Measurements from ENCODE around the gene SLC44A2.

SLC44A2 gene

DNA sequence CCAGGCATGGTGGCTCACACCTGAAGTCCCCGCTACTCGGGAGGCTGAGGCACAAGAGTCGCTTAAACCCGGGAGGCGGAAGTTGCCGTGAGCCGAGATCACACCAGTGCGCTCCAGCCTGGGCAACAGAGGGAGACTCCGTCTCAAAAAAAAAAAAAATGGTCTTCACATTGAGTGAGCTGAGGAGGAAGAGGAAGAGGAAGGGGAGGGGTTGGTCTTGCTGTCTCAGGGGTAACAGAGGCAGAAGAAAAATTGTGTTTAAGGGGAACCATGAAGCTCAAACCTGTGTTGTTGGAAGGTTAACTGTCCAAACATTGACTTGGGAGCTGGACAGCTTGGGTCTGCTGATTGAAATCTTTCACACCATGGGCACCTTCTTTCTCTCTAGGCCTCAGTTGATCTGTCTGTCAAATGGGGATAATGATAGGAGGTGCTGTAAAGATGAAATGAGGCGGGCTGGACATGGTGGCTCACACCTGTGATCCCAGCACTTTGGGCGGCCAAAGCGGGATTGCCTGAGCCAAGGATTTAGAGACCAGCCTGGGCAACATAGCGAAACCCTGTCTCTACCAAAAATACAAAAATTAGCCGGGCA is 9.8 kb upstream of the SLC44A2 start:
- TF ChIP-seq, protein P1, sequence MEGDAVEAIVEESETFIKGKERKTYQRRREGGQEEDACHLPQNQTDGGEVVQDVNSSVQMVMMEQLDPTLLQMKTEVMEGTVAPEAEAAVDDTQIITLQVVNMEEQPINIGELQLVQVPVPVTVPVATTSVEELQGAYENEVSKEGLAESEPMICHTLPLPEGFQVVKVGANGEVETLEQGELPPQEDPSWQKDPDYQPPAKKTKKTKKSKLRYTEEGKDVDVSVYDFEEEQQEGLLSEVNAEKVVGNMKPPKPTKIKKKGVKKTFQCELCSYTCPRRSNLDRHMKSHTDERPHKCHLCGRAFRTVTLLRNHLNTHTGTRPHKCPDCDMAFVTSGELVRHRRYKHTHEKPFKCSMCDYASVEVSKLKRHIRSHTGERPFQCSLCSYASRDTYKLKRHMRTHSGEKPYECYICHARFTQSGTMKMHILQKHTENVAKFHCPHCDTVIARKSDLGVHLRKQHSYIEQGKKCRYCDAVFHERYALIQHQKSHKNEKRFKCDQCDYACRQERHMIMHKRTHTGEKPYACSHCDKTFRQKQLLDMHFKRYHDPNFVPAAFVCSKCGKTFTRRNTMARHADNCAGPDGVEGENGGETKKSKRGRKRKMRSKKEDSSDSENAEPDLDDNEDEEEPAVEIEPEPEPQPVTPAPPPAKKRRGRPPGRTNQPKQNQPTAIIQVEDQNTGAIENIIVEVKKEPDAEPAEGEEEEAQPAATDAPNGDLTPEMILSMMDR (IDR thresholded peaks at IDR 0.05; ENCODE audit: low read depth, low read length) = no peak
- H3K4me3 ChIP-seq (ENCODE audit: low read depth, low read length) = no peak overlapping the region

DNA sequence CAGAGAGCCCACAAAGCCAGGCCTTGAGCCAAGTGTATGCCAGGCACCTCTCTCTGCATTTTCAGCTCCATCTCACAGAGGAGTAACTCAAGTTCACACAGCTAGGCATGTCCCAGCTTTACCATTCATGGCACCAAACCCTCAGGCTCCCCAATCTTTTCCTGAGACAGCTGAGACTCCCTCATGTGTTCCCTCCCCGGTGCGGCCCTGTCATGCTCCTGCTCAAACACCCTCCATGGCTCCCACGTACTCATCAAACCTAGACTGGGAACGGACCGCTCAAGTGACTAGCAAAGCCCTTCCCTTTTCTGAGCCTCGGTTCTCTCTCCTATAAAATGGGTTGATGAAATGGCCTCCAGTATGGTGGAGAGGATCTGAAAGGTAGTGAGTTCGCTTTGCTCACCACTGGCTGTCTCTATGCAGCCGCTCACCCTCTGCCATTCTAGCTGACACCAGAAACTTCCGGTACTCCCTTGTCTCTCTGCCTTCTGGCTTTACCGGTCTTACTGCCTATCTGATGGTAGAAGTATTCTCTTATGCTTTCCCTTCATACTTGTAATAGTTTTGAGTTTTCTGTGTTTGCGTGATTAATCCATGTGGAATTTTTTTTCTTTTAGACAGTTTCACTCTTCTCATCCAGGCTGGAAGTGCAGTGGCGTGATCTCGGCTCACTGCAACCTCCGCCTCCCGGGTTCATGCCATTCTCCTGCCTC is 7.8 kb upstream of the SLC44A2 start:
- TF ChIP-seq, protein P1 (IDR thresholded peaks at IDR 0.05; ENCODE audit: low read depth, low read length) = no peak
- H3K4me3 ChIP-seq (ENCODE audit: low read depth, low read length) = peak overlapping the region; percentile 13

DNA sequence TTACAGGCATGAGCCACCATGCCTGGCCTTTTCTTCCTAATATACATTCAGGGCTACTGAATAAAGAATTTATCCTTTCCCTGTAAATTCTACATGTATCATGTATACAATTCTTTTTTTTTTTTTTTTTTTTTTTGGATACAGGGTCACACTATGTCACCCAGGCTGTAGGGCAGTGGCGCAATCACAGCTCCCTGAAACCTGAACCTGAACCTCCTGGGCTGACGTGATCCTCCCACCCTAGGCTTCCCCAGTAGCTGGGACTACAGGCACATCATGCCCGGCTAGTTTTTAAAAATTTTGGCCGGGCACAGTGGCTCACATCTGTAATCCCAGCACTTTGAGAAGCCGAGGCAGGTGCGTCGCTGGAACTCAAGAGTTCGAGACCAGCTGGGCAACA is 6.5 kb upstream of the SLC44A2 start:
- no peak overlapping the region for H3K4me3 ChIP-seq (ENCODE audit: low read depth, low read length)
- TF ChIP-seq, protein P1 (IDR thresholded peaks at IDR 0.05; ENCODE audit: low read depth, low read length) = no peak

DNA sequence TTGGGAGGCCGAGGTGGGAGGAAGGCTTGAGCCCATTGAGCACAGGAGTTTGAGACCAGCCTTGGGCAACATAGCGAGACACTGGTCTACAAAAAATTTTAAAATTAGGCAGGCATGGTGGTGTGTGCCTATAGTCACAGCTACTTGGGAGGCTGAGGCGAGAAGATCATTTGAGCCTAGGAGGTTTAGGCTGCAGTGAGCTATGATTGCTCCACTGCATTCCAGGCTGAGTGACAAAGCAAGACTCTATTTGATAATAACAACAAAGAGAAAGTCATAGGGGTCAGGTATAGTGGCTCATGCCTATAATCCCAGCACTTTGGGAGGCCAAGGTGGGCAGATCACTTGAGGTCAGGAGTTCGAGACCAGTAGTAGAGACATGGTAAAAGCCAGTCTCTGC is 4.6 kb upstream of the SLC44A2 start:
- TF ChIP-seq, protein P1 (IDR thresholded peaks at IDR 0.05; ENCODE audit: low read depth, low read length) = no peak

DNA sequence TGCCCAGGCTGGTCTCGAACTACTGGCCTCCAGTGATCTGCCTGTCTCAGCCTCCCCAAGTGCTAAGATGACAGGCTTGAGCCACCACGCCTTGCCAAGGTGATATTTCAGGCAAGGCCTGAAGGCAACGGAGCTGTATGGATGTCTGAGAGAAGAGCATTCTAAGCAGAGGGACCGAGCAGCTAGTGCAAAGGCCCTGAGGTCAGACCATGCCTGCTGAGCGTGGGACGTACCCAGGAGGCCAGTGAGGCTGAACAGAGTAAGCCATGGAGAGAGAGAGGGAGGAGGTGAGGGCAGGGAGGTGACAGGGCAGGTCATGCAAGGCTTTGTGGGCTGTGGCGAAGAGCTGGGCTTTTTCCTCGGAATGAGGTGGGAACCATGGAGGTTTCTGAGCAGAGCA is 3.4 kb upstream of the SLC44A2 start:
- TF ChIP-seq, protein P1 (IDR thresholded peaks at IDR 0.05; ENCODE audit: low read depth, low read length) = no peak
- H3K4me3 ChIP-seq (ENCODE audit: low read depth, low read length) = no peak overlapping the region

More for the DNA sequence above, 4.6 kb upstream of the SLC44A2 start:
- no peak overlapping the region for H3K4me3 ChIP-seq (ENCODE audit: low read depth, low read length)

DNA sequence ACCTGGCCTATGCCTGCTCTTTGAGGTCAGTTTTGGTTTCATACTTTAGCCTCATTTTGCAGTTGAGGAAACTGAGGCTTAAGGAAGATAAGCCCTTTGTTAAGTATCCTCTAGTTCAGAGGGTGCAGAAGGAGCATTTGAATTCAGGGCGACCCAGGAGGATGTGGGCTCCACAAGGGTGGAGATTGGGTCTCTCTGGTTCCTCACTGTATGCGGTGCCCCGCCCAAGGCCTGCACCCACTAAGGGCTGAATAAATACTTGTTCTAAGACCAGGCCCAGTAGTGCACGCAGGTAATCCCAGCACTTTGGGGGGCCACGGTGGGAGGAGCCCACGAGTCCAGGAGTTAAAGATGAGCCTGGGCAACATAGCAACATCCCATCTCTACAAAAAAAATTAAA is 768 bp upstream of the SLC44A2 start:
- TF ChIP-seq, protein P1 (IDR thresholded peaks at IDR 0.05; ENCODE audit: low read depth, low read length) = no peak
- no peak overlapping the region for H3K4me3 ChIP-seq (ENCODE audit: low read depth, low read length)

DNA sequence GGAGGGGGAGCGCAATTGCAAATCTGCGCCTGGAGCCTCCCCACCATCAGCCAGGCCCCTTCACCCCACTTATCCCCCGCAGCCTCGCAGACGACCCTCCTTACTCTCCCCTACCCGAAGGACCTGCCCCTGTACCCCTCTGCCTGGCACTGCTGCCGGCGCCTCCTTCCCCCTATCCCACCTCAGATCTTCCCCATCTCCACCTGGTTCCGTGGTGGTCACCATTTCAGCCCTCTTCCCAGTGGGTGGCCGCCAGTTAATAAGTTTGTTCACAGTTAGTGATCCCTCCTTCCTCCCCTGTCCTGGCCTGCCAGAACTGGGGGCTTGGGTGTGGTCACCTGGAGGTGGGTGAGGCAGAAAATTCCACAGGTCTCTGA is 397 bp downstream of the SLC44A2 start:
- H3K4me3 ChIP-seq (ENCODE audit: low read depth, low read length) = peak overlapping the region; percentile 59
- TF ChIP-seq, protein P1 (IDR thresholded peaks at IDR 0.05; ENCODE audit: low read depth, low read length) = no peak
